ENCODE results near the gene LRRC4C. TPM values are rescaled to one million over a fixed set of nuclear protein-coding genes. Genes with fewer than 3 reads are reported as not detected.

Gene LRRC4C
- total RNA-seq, 3 donors from 2014 or later (not counting 1 experiment from before 2014, with no cell fraction given), result not detected

DNA sequence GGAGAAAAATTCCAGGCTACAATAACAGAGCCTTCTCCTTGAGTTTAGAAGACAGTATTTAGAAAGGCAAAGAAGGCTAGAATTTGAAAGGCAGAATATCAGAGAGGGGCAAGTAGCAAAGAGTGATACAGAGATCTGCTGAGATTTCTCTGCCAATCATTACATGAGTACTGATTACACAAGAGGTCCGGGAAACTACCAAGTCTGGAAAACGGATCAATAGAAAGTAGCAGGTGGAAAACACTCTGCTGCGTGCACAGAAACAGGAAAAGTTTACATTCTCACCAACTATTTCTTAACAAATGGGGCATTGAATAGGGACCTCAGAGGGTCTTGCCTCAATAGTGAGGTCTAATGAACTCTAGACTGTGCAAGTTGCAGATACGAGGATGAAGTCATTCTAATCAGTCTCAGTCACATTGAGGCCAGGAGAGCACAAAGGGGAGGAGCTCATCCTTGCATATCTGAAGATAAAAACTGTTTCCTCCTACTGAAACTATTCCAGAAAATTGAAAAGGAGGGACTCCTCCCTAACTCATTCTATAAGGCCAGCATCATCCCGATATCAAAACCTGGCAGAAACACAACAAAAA lies 1099.2 kb downstream of the LRRC4C start:
- no peaks in the 10 kb centered on the region for H3K36me3 ChIP-seq (ENCODE audit: control insufficient read depth, insufficient read depth, low read length)
- Mint-ChIP-seq H3K9me3 (peaks cover 23 to 24% of the 10 kb centered on the region in 2 donors), H3K4me3 (no peak overlapping the region), H3K27me3 (ENCODE audit: low read depth in 2 of 2) (no peaks in the 10 kb centered on the region), H3K4me1 (no peaks in the 10 kb centered on the region), H3K27ac (no peak overlapping the region), H3K36me3 (peaks cover 22% of the 10 kb centered on the region)
- WGBS (ENCODE audit: insufficient coverage), result 78% methylated on average over 4 of the region's 5 CpGs
- no peaks in the 10 kb centered on the region for H3K9me3 ChIP-seq (ENCODE audit: control insufficient read depth, insufficient read depth, low read length)
- DNase-seq, result no peak
- no peak overlapping the region for H3K27ac ChIP-seq (ENCODE audit: low read length)
- H3K4me3 ChIP-seq (ENCODE audit: low read length), result no peak overlapping the region
- no peak for ATAC-seq
- no peak for TF ChIP-seq CTCF (IDR thresholded peaks at IDR 0.05)
- H3K27me3 ChIP-seq (ENCODE audit: control insufficient read depth, insufficient read depth, low read length), result no peaks in the 10 kb centered on the region
- no peaks in the 10 kb centered on the region for H3K4me1 ChIP-seq (ENCODE audit: control insufficient read depth, insufficient read depth, low read length)
- intact Hi-C loops (cut with micrococcal nuclease), result no loop called here

DNA sequence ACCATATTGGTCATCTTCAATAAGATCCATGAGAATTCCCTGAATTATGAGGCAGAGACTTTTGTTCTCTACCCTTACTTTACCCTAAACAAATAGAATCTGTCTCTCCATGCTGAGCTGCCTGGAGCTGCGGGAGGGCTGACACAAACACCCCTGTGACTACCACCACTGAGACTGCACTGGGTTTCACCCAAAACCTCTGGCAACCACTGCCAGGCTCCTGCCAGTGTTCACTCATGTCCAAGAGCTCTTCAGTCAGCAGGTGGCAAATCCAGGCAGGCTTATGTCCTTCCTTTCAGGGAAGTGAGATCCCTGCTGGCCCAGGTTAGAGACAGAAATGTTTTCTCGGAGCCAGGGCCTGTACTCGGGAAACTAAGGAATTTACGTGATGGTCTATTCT lies 1105.3 kb downstream of the LRRC4C start:
- peaks cover 12% of the 10 kb centered on the region for H3K9me3 ChIP-seq (ENCODE audit: control insufficient read depth, insufficient read depth, low read length)
- Mint-ChIP-seq H3K9me3 (peaks cover 16 to 33% of the 10 kb centered on the region in 2 donors), H3K27ac (no peak overlapping the region), H3K4me3 (no peak overlapping the region), H3K4me1 (no peaks in the 10 kb centered on the region), H3K36me3 (peaks cover 15% of the 10 kb centered on the region), H3K27me3 (ENCODE audit: low read depth in 2 of 2) (no peaks in the 10 kb centered on the region)
- intact Hi-C loops (cut with micrococcal nuclease), result no loop called here
- H3K4me1 ChIP-seq (ENCODE audit: control insufficient read depth, insufficient read depth, low read length), result no peaks in the 10 kb centered on the region
- ATAC-seq (no peak), DNase-seq (no peak)
- no peak overlapping the region for H3K4me3 ChIP-seq (ENCODE audit: low read length)
- no peaks in the 10 kb centered on the region for H3K27me3 ChIP-seq (ENCODE audit: control insufficient read depth, insufficient read depth, low read length)
- no peak overlapping the region for H3K27ac ChIP-seq (ENCODE audit: low read length)
- WGBS (ENCODE audit: insufficient coverage), result 90% methylated on average over 4 of the region's 4 CpGs
- H3K36me3 ChIP-seq (ENCODE audit: control insufficient read depth, insufficient read depth, low read length), result no peaks in the 10 kb centered on the region
- TF ChIP-seq CTCF (IDR thresholded peaks at IDR 0.05), result no peak

DNA sequence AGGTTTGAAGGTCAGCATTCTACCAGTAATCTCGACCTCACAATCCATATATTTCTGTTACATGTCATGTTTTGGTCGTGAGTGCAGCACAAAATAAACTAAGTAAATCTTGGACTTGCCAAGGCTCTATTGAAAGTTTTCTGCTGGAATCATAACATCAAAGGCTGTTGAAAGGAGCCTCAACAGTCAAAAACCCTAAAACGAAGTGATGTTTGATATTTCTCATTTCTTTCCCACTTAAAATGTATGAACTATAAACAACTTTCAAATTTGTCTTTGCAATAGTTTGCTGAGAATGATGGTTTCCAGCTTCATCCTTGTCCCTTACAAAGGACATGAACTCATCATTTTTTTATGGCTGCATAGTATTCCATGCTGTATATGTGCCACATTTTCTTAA lies 1118.5 kb downstream of the LRRC4C start:
- ATAC-seq (no peak), DNase-seq (no peak)
- intact Hi-C loops (cut with micrococcal nuclease), result no loop called here
- H3K36me3 Mint-ChIP-seq, result peaks cover 14% of the 10 kb centered on the region
- no peak for TF ChIP-seq CTCF (IDR thresholded peaks at IDR 0.05)
- H3K4me3 Mint-ChIP-seq, result no peak overlapping the region
- H3K9me3 ChIP-seq (ENCODE audit: control insufficient read depth, insufficient read depth, low read length), result no peaks in the 10 kb centered on the region
- H3K27me3 Mint-ChIP-seq (ENCODE audit: low read depth in 2 of 2), result no peaks in the 10 kb centered on the region
- no peaks in the 10 kb centered on the region for H3K36me3 ChIP-seq (ENCODE audit: control insufficient read depth, insufficient read depth, low read length)
- H3K27ac Mint-ChIP-seq, result no peak overlapping the region
- no peaks in the 10 kb centered on the region for H3K27me3 ChIP-seq (ENCODE audit: control insufficient read depth, insufficient read depth, low read length)
- H3K4me1 ChIP-seq (ENCODE audit: control insufficient read depth, insufficient read depth, low read length), result no peaks in the 10 kb centered on the region
- no peak overlapping the region for H3K4me3 ChIP-seq (ENCODE audit: low read length)
- H3K4me1 Mint-ChIP-seq, result no peaks in the 10 kb centered on the region
- H3K9me3 Mint-ChIP-seq, result peaks cover 14% of the 10 kb centered on the region in 2 donors
- whole genome bisulfite sequencing (ENCODE audit: insufficient coverage), result 60% methylated on average over 3 of the region's 3 CpGs
- H3K27ac ChIP-seq (ENCODE audit: low read length), result no peak overlapping the region

DNA sequence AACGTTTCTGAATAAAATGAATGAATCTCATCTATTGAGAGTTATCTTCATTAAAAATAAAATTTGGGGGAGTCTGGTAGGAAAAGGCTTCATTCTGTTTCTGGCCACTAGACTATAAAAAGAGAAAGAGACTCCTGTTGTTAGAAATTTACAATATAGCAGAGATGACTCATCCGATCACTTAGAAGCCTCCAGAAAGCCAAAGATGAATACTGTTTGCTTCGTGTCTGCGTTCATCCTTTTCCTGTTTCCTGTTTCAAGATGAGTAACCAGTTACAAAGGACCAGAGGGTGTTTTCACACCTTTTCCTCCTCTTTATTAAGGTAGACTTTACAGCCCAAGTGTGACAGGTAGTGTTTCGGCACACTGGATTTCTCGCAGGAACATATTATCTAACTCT lies 1120.7 kb downstream of the LRRC4C start:
- H3K36me3 Mint-ChIP-seq, result peaks cover 7% of the 10 kb centered on the region
- Histone ChIP-seq H3K27me3 (ENCODE audit: control insufficient read depth, insufficient read depth, low read length) (no peaks in the 10 kb centered on the region), H3K4me1 (ENCODE audit: control insufficient read depth, insufficient read depth, low read length) (no peaks in the 10 kb centered on the region), H3K4me3 (ENCODE audit: low read length) (no peak overlapping the region), H3K9me3 (ENCODE audit: control insufficient read depth, insufficient read depth, low read length) (peaks cover 2% of the 10 kb centered on the region), H3K27ac (ENCODE audit: low read length) (no peak overlapping the region), H3K36me3 (ENCODE audit: control insufficient read depth, insufficient read depth, low read length) (no peaks in the 10 kb centered on the region)
- no peaks in the 10 kb centered on the region for H3K27me3 Mint-ChIP-seq (ENCODE audit: low read depth in 2 of 2)
- no peak overlapping the region for H3K27ac Mint-ChIP-seq
- ATAC-seq (no peak), DNase-seq (no peak)
- H3K9me3 Mint-ChIP-seq, result peaks cover 10 to 12% of the 10 kb centered on the region in 2 donors
- WGBS (ENCODE audit: insufficient coverage), result 71% methylated on average over 5 of the region's 6 CpGs
- no peak for TF ChIP-seq CTCF (IDR thresholded peaks at IDR 0.05)
- no peaks in the 10 kb centered on the region for H3K4me1 Mint-ChIP-seq
- no peak overlapping the region for H3K4me3 Mint-ChIP-seq
- intact Hi-C loops (cut with micrococcal nuclease), result no loop called here

Measured in natural killer cell (primary cell).